Measurements from ENCODE around the gene ATXN7L2.

DNA sequence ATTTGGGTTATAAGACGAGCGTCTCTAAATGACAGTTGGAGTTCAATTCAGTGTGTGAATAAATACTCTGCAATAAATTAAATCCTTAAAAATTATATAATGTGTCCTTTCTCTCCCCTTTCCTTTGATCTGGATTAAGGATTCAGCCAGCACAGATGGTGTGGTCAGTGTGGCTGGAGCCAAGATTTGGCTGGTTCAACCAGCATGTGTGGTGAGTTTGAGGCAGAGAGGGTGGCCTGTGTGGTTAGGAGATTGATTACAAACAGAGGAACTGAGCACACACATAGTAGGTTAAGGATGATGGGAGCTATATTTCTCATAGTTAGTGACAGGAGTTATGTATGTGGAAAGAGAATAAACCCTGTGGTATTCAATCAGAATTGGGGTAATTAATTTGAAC is 40.0 kb downstream of the ATXN7L2 start:
- TF ChIP-seq, protein P1, sequence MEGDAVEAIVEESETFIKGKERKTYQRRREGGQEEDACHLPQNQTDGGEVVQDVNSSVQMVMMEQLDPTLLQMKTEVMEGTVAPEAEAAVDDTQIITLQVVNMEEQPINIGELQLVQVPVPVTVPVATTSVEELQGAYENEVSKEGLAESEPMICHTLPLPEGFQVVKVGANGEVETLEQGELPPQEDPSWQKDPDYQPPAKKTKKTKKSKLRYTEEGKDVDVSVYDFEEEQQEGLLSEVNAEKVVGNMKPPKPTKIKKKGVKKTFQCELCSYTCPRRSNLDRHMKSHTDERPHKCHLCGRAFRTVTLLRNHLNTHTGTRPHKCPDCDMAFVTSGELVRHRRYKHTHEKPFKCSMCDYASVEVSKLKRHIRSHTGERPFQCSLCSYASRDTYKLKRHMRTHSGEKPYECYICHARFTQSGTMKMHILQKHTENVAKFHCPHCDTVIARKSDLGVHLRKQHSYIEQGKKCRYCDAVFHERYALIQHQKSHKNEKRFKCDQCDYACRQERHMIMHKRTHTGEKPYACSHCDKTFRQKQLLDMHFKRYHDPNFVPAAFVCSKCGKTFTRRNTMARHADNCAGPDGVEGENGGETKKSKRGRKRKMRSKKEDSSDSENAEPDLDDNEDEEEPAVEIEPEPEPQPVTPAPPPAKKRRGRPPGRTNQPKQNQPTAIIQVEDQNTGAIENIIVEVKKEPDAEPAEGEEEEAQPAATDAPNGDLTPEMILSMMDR (IDR thresholded peaks at IDR 0.05) = no peak
- no peak for TF ChIP-seq POLR2A (IDR thresholded peaks at IDR 0.05)
